MM.1S (cell line): Measurements from ENCODE around the gene GDAP2.

Experiments
- DNase-seq: peaks from one replicate; pipeline ENCODE4 v3.0.0-alpha.2; 2015
- H2AFZ ChIP-seq: fragments of 300-600 bp; sonication (generic); 2 replicates; pipeline ENCODE4 v1.6.0; 2016; ENCODE audit warnings: antibody characterized with exemption, low read length
- H3F3A ChIP-seq: fragments of 300-600 bp; sonication (generic); 2 replicates; pipeline ENCODE4 v1.6.1; 2016; ENCODE audit warnings: mild to moderate bottlenecking, antibody characterized with exemption, low read length, moderate library complexity, mixed read lengths; ENCODE audit not compliant: insufficient read depth
- H3K27ac ChIP-seq: fragments of 300-600 bp; sonication (generic); 2 replicates; pipeline ENCODE4 v1.5.1; 2016; ENCODE audit warnings: mild to moderate bottlenecking, low read length
- H3K27me3 ChIP-seq: fragments of 300-600 bp; sonication (generic); replicated peaks from 2 replicates; pipeline ENCODE4 v1.6.0; 2016; ENCODE audit warnings: low read length; ENCODE audit not compliant: insufficient read depth
- H3K36me3 ChIP-seq: fragments of 300-600 bp; sonication (generic); replicated peaks from 2 replicates; pipeline ENCODE4 v1.6.1; 2016; ENCODE audit warnings: mild to moderate bottlenecking, low read length, mixed read lengths; ENCODE audit not compliant: insufficient read depth
- H3K4me1 ChIP-seq: fragments of 300-600 bp; sonication (generic); 2 replicates; pipeline ENCODE4 v1.6.1; 2016; ENCODE audit warnings: low read length, mixed read lengths
- H3K4me2 ChIP-seq: fragments of 300-600 bp; sonication (generic); 2 replicates; pipeline ENCODE4 v1.6.0; 2016; ENCODE audit warnings: low read depth, low read length
- H3K4me3 ChIP-seq: fragments of 300-600 bp; sonication (generic); 2 replicates; pipeline ENCODE4 v1.5.1; 2016; ENCODE audit warnings: low read length, mixed read lengths
- H3K79me2 ChIP-seq: fragments of 300-600 bp; sonication (generic); 2 replicates; pipeline ENCODE4 v1.6.1; 2016; ENCODE audit warnings: mixed run types, low read length, mixed read lengths
- H3K9ac ChIP-seq: fragments of 300-600 bp; sonication (generic); 2 replicates; pipeline ENCODE4 v1.6.1; 2016; ENCODE audit warnings: low read length, mixed read lengths
- H3K9me2 ChIP-seq: fragments of 300-600 bp; sonication (generic); replicated peaks from 2 replicates; pipeline ENCODE4 v1.6.1; 2016; ENCODE audit warnings: mild to moderate bottlenecking, low read length, mixed read lengths; ENCODE audit not compliant: insufficient read depth
- H3K9me3 ChIP-seq: fragments of 300-600 bp; sonication (generic); replicated peaks from 2 replicates; pipeline ENCODE4 v1.6.1; 2016; ENCODE audit warnings: mild to moderate bottlenecking, low read length, mixed read lengths; ENCODE audit not compliant: insufficient read depth
- H4K20me1 ChIP-seq: fragments of 300-600 bp; sonication (generic); 2 replicates; pipeline ENCODE4 v1.6.1; 2016; ENCODE audit warnings: mild to moderate bottlenecking, low read length, moderate library complexity, mixed read lengths; ENCODE audit not compliant: insufficient read depth
- EZH2 ChIP-seq: fragments of 300-600 bp; sonication (generic); optimal IDR thresholded peaks from 2 replicates; pipeline ENCODE3; 2017; ENCODE audit warnings: low read depth, mild to moderate bottlenecking, antibody characterized with exemption, low read length, mixed read lengths
- EZH2phosphoT487 ChIP-seq: fragments of 300-600 bp; sonication (generic); IDR thresholded peaks from 2 replicates; pipeline ENCODE4 v1.6.1; 2018; ENCODE audit warnings: antibody characterized with exemption, low read length
- TF ChIP-seq, protein P1 (sequence below): fragments of 300-600 bp; sonication (generic); IDR thresholded peaks from 2 replicates; pipeline ENCODE4 v1.5.1; 2016; ENCODE audit warnings: antibody characterized with exemption, low read length, mixed read lengths

Gene GDAP2

DNA sequence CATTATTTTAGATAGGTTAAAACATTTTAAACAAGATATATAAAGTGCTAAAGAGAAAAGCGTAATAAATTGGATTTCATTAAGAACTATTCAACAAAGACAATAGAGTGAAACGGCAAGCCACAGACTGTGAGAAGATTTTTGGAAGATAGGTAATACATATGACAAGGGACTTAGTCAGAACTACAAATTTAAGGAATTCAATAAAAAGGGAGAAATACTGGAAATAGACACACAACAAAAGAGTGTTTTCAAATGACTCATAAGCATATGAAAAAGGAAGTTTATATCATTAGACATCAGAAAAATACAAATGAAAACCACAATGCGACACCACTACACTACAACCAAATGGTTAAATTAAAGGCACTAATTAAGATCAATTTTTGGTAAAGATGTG is 90.5 kb downstream of the GDAP2 start:
- Histone ChIP-seq H3K79me2 (no peaks in the 10 kb centered on the region), H3K4me3 (no peak overlapping the region), H4K20me1 (no peaks in the 10 kb centered on the region), H3K9ac (no peak overlapping the region), H3F3A (no peaks in the 10 kb centered on the region), H3K36me3 (no peaks in the 10 kb centered on the region), H3K27ac (no peak overlapping the region), H3K27me3 (no peaks in the 10 kb centered on the region), H3K9me3 (no peaks in the 10 kb centered on the region), H3K4me2 (no peak overlapping the region), H3K4me1 (no peaks in the 10 kb centered on the region), H2AFZ (no peak overlapping the region), H3K9me2 (no peaks in the 10 kb centered on the region)
- TF ChIP-seq EZH2phosphoT487 (no peak), EZH2 (no peak)
- TF ChIP-seq, protein P1, sequence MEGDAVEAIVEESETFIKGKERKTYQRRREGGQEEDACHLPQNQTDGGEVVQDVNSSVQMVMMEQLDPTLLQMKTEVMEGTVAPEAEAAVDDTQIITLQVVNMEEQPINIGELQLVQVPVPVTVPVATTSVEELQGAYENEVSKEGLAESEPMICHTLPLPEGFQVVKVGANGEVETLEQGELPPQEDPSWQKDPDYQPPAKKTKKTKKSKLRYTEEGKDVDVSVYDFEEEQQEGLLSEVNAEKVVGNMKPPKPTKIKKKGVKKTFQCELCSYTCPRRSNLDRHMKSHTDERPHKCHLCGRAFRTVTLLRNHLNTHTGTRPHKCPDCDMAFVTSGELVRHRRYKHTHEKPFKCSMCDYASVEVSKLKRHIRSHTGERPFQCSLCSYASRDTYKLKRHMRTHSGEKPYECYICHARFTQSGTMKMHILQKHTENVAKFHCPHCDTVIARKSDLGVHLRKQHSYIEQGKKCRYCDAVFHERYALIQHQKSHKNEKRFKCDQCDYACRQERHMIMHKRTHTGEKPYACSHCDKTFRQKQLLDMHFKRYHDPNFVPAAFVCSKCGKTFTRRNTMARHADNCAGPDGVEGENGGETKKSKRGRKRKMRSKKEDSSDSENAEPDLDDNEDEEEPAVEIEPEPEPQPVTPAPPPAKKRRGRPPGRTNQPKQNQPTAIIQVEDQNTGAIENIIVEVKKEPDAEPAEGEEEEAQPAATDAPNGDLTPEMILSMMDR = no peak
- no peak for DNase-seq

DNA sequence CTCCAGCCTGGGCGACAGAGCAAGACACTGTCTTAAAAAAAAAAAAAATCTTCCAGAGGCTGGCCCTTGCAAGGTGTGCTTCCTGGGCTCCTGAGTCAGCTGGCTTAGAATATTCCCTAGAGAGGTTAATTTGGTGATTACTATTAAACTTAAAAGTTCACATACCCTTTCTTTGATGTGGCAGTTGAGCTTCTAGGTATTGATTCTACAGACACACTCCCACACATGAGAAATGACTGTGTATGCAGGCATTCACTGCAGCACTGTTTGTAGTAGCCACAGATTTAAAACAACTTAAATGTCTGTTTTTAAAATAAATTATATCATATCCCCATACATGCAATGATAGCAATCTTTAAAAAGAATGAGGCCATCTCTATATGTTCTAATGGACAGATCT is 93.4 kb downstream of the GDAP2 start:
- H3K4me1 ChIP-seq = no peaks in the 10 kb centered on the region
- no peak overlapping the region for H2AFZ ChIP-seq
- no peaks in the 10 kb centered on the region for H4K20me1 ChIP-seq
- H3K9me3 ChIP-seq = no peaks in the 10 kb centered on the region
- H3F3A ChIP-seq = no peaks in the 10 kb centered on the region
- no peak overlapping the region for H3K9ac ChIP-seq
- no peaks in the 10 kb centered on the region for H3K27me3 ChIP-seq
- H3K4me2 ChIP-seq = no peak overlapping the region
- H3K9me2 ChIP-seq = no peaks in the 10 kb centered on the region
- H3K79me2 ChIP-seq = no peaks in the 10 kb centered on the region
- no peaks in the 10 kb centered on the region for H3K36me3 ChIP-seq
- TF ChIP-seq, protein P1 = no peak
- TF ChIP-seq EZH2 = no peak
- no peak for TF ChIP-seq EZH2phosphoT487
- no peak for DNase-seq
- no peak overlapping the region for H3K27ac ChIP-seq
- H3K4me3 ChIP-seq = no peak overlapping the region

DNA sequence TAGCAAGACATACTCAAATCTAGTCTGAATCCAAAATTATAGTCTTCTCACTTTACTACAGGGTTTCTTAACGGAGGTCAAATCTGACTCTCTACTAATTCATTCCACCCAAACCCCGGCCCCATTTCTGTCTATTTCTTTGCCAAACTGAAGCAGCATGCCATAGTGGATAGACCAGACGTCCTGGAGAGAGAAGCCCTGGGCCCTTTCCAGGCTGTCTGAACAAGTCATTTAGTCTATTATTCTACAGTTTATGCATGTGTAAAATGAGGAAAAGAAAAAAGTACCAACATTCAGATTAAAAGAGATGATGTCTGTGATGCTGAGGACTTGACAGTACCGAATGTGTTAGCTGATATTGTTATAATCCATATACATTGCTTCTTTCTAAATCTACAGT is 95.0 kb downstream of the GDAP2 start:
- no peaks in the 10 kb centered on the region for H3K9me2 ChIP-seq
- no peak overlapping the region for H3K4me2 ChIP-seq
- no peaks in the 10 kb centered on the region for H3K27me3 ChIP-seq
- H3K36me3 ChIP-seq = no peaks in the 10 kb centered on the region
- no peak overlapping the region for H3K9ac ChIP-seq
- no peaks in the 10 kb centered on the region for H3F3A ChIP-seq
- H2AFZ ChIP-seq = no peak overlapping the region
- H3K79me2 ChIP-seq = no peaks in the 10 kb centered on the region
- H3K9me3 ChIP-seq = no peaks in the 10 kb centered on the region
- TF ChIP-seq EZH2phosphoT487 (no peak), EZH2 (no peak)
- TF ChIP-seq, protein P1 = no peak
- no peak overlapping the region for H3K4me3 ChIP-seq
- H4K20me1 ChIP-seq = no peaks in the 10 kb centered on the region
- H3K4me1 ChIP-seq = no peaks in the 10 kb centered on the region
- H3K27ac ChIP-seq = no peak overlapping the region
- DNase-seq = no peak
